IPS DF 4.7 (cell line): Measurements from ENCODE around the gene COMP.

Experiments
- DNase-seq: peaks from one replicate; pipeline ENCODE4 v3.0.0-alpha.2; 2013; ENCODE audit warnings: low spot score; ENCODE audit errors: extremely low read depth

The COMP gene

GRCh38 chr19:18770663-18771327 is 20.3 kb downstream of the COMP start:
- no peak for DNase-seq

DNA sequence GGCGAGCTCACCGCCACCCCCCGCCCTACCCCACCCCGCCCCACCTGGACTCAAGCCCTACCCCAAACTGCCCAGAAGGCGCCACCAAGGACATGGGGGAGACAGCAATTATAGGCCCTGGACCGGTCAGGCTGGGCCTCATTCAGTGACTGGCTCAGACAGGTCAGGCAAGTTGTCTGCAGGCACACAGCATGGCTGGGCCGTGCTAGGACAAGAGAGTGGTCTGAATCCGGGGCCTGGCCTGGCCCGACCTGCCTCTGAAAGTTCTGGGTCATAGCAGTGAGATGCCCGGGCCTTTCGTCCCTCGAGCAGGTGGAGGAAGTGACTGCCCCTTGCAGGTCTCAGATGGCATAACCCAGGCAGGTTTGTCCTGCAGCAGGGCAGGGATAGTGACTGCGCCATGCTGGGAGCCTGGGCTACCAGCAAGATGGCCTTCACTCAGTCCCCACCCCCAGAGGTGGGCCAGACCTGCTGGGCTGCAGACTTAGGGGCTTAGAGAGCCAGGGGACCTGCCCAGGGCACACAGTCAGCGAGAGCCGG is 21.0 kb downstream of the COMP start:
- no peak for DNase-seq

DNA sequence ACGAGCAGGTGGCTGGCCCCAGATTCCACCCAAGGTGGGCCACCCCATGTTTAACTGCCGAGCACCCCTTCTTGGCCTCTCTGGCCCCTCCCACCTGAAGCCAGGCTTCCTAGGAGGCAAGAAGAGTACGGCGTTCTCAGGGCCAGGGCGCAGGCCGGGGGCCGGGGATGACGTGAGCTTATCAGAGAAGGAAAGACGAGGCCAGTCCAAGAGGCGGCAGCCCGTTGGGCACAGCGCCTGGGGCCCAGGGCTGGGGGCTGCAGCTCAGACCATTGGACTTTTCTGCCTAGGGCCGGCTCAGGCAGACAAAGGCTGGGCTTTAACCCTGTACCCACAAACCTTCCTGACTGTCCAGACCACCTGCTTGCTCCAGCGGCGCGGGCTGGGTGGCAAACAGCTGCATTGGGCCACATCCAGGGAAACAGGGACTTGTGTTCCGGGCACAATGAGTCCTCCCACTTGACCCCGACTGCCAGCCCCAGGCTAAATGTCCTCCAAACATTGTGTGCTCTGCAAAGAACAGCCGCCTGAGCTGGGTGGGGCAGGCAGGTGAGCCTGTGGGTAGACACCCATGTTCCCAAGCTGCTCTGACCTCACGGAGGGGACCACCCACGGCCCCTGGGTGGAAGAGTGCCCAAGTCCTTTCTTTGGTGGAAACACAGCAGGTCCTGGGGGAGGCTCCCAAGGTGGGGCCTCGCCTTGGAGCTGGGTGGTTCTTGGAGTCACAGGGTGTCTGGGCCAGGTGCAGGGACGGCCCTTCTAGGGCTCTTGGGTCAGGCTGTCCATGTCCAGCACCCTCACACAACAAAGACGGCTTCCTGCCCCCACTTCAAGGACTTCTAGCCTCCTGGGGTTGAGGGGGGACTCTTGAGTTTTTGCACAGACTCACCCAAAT is 21.9 kb downstream of the COMP start:
- DNase-seq = no peak

- no peak for DNase-seq
Observed at GRCh38 chr19:18768046-18768771, 22.9 kb downstream of the COMP start.

DNA sequence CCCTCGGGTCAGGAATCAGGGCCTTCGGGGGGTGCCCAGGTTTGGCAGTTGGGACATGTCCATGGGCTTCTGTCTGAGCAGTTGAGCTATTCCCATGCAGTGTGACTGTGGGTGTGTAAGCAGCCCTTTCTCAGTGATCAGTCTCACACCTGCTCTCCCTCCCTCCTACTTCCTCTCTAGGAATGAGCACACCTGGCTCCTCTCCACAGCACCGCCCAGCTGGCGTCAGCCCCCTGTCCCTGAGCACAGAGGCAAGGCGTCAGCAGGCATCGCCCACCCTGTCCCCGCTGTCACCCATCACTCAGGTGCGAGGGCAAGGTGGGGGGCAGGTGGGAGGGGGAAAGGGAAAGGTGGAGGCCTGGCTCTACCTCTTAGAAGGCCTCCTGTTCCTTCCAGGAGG is 25.9 kb downstream of the COMP start:
- DNase-seq = no peak

DNA sequence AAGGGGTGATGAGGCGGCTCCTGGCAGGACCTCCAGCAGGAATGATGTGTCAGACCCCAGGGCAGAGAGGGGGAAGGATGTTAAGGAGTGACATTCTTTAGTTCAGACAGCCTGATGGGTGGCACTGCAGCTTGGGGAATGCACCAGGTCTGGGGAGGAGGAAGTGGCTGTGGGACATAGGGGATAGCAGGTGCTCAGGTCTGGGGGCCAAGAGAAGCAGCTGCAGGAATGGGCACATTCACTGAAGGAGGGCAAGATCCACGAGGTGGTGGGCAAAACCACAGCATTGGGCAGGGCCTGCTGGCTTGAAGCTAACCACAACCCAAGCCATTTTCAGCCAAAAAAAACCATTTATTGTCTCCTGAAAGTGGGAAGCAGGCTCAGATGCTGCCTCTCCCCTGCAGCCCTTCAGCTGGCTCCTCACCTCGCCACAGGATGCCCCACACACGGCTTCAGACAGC is 26.5 kb downstream of the COMP start:
- DNase-seq = no peak

GRCh38 chr19:18763674-18764590 is 27.2 kb downstream of the COMP start:
- no peak for DNase-seq

- no peak for DNase-seq
Observed at GRCh38 chr19:18762125-18763023, 28.7 kb downstream of the COMP start.

- DNase-seq = no peak
Observed at GRCh38 chr19:18761531-18762110, 29.5 kb downstream of the COMP start.

GRCh38 chr19:18760440-18761383 is 30.4 kb downstream of the COMP start:
- DNase-seq = no peak

GRCh38 chr19:18759995-18760426 is 31.1 kb downstream of the COMP start:
- DNase-seq = no peak

DNA sequence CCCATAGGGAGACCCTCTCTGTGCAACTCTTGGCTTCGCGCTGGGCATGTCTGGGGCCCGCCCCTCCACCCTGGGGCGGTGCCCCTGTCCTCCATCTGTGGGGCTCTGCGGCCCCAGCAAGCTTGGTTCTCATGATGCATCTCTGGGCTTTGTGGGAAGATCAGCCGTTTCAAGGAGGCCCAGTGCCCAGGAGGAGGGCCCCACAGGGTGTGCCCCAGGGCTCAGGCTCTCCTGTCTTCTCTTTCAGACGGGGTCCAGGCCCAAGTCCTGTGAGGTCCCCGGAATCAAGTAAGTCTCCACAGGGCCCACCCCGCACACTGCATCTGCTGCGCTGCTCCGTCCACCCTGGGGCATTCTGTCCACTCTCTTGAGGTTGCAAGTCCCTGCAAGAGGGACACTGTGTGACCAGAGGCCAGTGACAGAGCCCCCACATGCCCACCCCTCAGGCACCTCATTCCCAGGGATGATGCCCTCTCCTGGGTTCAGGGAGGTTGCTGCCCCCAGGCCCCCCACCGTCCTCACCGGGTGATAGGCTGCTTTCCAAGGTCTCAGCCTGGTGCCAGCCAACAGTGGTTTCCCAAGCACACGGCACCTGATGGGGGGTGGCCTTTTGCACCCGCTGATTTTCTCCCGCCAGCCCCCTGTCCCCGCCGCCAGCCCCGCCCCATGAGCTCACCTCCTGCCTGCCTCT is 31.7 kb downstream of the COMP start:
- no peak for DNase-seq

- no peak for DNase-seq
Observed at GRCh38 chr19:18756896-18757295, 34.2 kb downstream of the COMP start.

DNA sequence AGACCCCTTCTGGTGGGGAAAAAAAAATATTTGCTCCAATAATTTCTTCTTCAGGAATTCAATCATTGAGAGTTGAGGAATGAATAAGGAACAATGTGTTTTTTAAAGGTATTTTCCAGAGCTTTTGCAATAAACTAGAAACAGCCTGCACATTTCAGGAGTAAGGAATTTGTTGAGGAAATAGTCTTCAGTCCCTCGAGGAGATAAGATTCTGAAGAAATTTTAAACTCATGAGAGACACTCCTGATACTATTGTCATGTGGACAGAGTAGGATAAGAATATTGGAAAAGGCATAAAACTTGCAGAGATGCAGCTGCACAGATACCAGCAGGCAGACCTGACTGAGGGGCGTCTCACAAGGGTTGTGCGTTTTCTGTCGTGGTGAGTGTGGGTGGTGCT is 36.6 kb downstream of the COMP start:
- no peak for DNase-seq

DNA sequence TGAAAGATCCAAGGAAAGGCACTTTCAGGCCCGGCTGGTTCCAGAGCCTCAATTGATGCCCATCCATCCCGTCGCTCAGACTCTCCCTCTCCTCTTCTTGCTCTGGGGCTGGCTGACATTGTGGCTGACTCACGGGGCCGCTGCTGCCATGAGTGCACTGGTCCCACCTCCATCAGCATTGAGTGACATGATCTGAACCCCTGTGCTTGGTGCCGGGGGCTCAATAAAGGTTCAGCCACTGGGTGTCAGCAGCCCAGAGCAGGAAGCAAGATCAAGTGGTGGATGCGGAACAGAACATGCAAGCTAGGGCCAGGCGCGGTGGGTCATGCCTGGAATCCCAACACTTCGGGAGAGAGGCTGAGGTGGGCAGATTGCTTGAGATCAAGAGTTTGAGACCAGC is 39.5 kb downstream of the COMP start:
- DNase-seq = no peak

- DNase-seq = no peak
Observed at GRCh38 chr19:18750295-18750970, 40.7 kb downstream of the COMP start.
